ENCODE results near the gene HOXA6. TPM values are rescaled to one million over a fixed set of nuclear protein-coding genes. Genes with fewer than 3 reads are reported as not detected.

Gene HOXA6
- total RNA-seq, 2 experiments from 2014 or later, result 4.1 to 12.0 TPM

GRCh38 chr7:27128034-27128433, 19.5 kb downstream of the HOXA6 start:
- Histone ChIP-seq H3K9me3 (ENCODE audit: low read length) (no peaks in the 10 kb centered on the region), H3K4me3 (ENCODE audit: low read depth, low read length, poor library complexity, severe bottlenecking) (no peak overlapping the region), H3K4me2 (ENCODE audit: low read length) (no peak overlapping the region), H3K4me1 (ENCODE audit: insufficient read depth, low read length, poor library complexity, severe bottlenecking) (peaks cover 4% of the 10 kb centered on the region), H4K20me1 (ENCODE audit: insufficient read depth, low read length) (no peaks in the 10 kb centered on the region; the same call in 1 of the 2 replicates), H3K27ac (ENCODE audit: low read depth, low read length, poor library complexity, severe bottlenecking) (no peak overlapping the region), H2AFZ (ENCODE audit: low read length) (no peak overlapping the region), H3K36me3 (ENCODE audit: insufficient read depth, low read length) (no peaks in the 10 kb centered on the region), H3K9me2 (ENCODE audit: insufficient read depth, low read length) (no peaks in the 10 kb centered on the region), H3K79me2 (ENCODE audit: insufficient read depth, low read depth, low read length) (no peaks in the 10 kb centered on the region)
- CTCF ChIA-PET (ENCODE audit: unreplicated experiment), result interaction anchor here (0.9 kb wide), 1 partner anchor 31 kb away, joined by 3 read pairs; no protein-coding TSS in a partner anchor
- intact Hi-C loops (cut with micrococcal nuclease; ENCODE audit: unreplicated experiment), result no loop called here
- DNase-seq (ENCODE audit: low spot score), result no peak
- TF ChIP-seq EZH2phosphoT487 (IDR thresholded peaks at IDR 0.05; ENCODE audit: borderline replicate concordance, low read depth, low read length) (no peak), CTCF (conservative IDR thresholded peaks at IDR 0.05; ENCODE audit: low read length) (no peak)
- BruUV-seq (replicated peaks), result no TSS peak
- POLR2A ChIA-PET, result interaction anchor here (0.6 to 1.6 kb wide), 2 partner anchors 22 to 239 kb away, joined by 3 to 4 read pairs; no protein-coding TSS in a partner anchor

DNA sequence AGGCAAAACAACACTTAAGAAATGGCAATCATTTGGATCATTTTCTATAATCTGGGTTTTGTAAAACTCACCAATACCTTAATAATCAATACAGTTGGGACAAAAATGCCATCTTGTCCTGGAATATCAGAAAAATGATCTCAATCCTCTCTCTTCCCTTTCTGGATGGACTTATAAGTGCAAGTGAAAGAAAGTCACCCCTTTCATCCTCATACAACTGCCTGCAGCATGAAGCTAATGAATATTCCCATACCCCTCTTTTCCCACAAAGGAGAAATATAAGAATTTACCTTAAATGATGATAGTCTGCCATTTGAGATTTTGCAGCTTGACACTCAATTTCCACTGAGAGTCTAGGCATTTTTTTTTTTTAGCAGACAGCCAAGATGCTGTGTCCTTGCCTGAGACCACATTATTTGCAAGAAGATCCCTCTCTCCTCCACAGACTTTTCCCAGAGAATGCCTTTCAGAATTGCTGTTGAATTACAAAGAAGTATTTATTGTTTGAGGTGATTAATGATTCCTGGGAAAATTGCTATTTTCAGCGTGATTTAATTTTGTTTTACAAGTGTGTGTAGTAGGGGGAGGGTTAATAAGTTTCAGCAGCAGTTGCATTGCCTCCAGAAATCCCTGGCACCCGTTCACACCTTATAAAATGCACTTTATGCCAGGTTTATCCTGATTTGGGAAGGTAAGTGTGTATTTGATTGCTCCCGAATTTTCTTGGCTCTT, 20.8 kb downstream of the HOXA6 start:
- no peaks in the 10 kb centered on the region for H3K79me2 ChIP-seq (ENCODE audit: insufficient read depth, low read depth, low read length)
- intact Hi-C loops (cut with micrococcal nuclease; ENCODE audit: unreplicated experiment), result no loop called here
- no TSS peak for BruUV-seq (replicated peaks)
- no peaks in the 10 kb centered on the region for H3K9me2 ChIP-seq (ENCODE audit: insufficient read depth, low read length)
- no peak for DNase-seq (ENCODE audit: low spot score)
- no peak overlapping the region for H3K27ac ChIP-seq (ENCODE audit: low read depth, low read length, poor library complexity, severe bottlenecking)
- no peaks in the 10 kb centered on the region; the same call in 1 of the 2 replicates for H4K20me1 ChIP-seq (ENCODE audit: insufficient read depth, low read length)
- POLR2A ChIA-PET, result no interaction called here
- no peaks in the 10 kb centered on the region for H3K9me3 ChIP-seq (ENCODE audit: low read length)
- no peak overlapping the region for H3K4me2 ChIP-seq (ENCODE audit: low read length)
- no peaks in the 10 kb centered on the region for H3K36me3 ChIP-seq (ENCODE audit: insufficient read depth, low read length)
- H3K4me3 ChIP-seq (ENCODE audit: low read depth, low read length, poor library complexity, severe bottlenecking), result no peak overlapping the region
- H2AFZ ChIP-seq (ENCODE audit: low read length), result no peak overlapping the region
- TF ChIP-seq CTCF (conservative IDR thresholded peaks at IDR 0.05; ENCODE audit: low read length), result no peak
- TF ChIP-seq EZH2phosphoT487 (IDR thresholded peaks at IDR 0.05; ENCODE audit: borderline replicate concordance, low read depth, low read length), result no peak
- CTCF ChIA-PET (ENCODE audit: unreplicated experiment), result no interaction called here
- H3K4me1 ChIP-seq (ENCODE audit: insufficient read depth, low read length, poor library complexity, severe bottlenecking), result peaks cover 4% of the 10 kb centered on the region

DNA sequence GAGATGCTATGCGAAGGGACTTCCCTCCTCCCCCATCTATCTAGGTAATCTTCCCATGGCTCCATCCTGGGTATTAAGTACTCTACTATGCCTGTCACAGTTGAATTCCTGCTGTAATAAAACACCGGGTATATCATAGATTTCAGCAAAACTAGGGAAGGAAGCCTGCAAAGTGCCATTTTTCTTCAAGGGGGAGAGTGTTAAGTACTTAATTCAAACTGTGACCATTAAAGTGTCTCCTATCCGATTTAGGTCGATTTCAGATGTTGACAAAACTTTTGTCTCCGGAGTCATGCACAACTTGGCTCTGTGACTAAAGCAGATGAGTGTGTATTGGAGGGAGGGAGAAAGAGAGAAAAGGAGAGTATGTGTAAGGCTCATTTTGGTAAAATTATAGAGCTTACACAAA, 21.6 kb downstream of the HOXA6 start:
- ChIA-PET POLR2A (no interaction called here), CTCF (ENCODE audit: unreplicated experiment) (no interaction called here)
- H3K4me1 ChIP-seq (ENCODE audit: insufficient read depth, low read length, poor library complexity, severe bottlenecking), result no peaks in the 10 kb centered on the region
- H2AFZ ChIP-seq (ENCODE audit: low read length), result no peak overlapping the region
- no peak for DNase-seq (ENCODE audit: low spot score)
- H3K4me3 ChIP-seq (ENCODE audit: low read depth, low read length, poor library complexity, severe bottlenecking), result no peak overlapping the region
- H3K27ac ChIP-seq (ENCODE audit: low read depth, low read length, poor library complexity, severe bottlenecking), result no peak overlapping the region
- no peaks in the 10 kb centered on the region for H3K79me2 ChIP-seq (ENCODE audit: insufficient read depth, low read depth, low read length)
- no peak overlapping the region for H3K4me2 ChIP-seq (ENCODE audit: low read length)
- H3K36me3 ChIP-seq (ENCODE audit: insufficient read depth, low read length), result no peaks in the 10 kb centered on the region
- TF ChIP-seq CTCF (conservative IDR thresholded peaks at IDR 0.05; ENCODE audit: low read length) (no peak), EZH2phosphoT487 (IDR thresholded peaks at IDR 0.05; ENCODE audit: borderline replicate concordance, low read depth, low read length) (no peak)
- no peaks in the 10 kb centered on the region; the same call in 1 of the 2 replicates for H4K20me1 ChIP-seq (ENCODE audit: insufficient read depth, low read length)
- BruUV-seq (replicated peaks), result no TSS peak
- no peaks in the 10 kb centered on the region for H3K9me2 ChIP-seq (ENCODE audit: insufficient read depth, low read length)
- intact Hi-C loops (cut with micrococcal nuclease; ENCODE audit: unreplicated experiment), result no loop called here
- no peaks in the 10 kb centered on the region for H3K9me3 ChIP-seq (ENCODE audit: low read length)
